HCT116 (cell line): ENCODE data around the gene ARL15. TPM values are rescaled to one million over a fixed set of nuclear protein-coding genes. Genes with fewer than 3 reads are reported as not detected.

Source experiments
- ATAC-seq: fragments of 200-7000 bp; cut with Tn5 transposase; 2 replicates; pipeline ENCODE4 v1.9.1; 2020; ENCODE audit warnings: mild to moderate bottlenecking, moderate library complexity
- BruUV-seq: library from RNA; stranded (reverse); fragments of 400-500 nt; replicated peaks from 2 replicates; lab custom pipeline; 2021; lab: Mats Ljungman, UMichigan
- CTCF ChIA-PET: fragments of 300-600 bp; sonication (Branson Sonifier 250); formaldehyde crosslinking; loops from one replicate; lab custom pipeline; 2021; ENCODE audit warnings: antibody characterized with exemption; lab: Charles Lee
- POLR2A ChIA-PET: fragments of 300-600, 350-600 bp; sonication (Branson Sonifier 250); formaldehyde crosslinking; loops from one replicate; lab custom pipeline; 2021; ENCODE audit warnings: antibody characterized with exemption; lab: Charles Lee
- RAD21 ChIA-PET, 2 experiments: fragments of 300-600 bp; sonication (Branson Sonifier 250); formaldehyde crosslinking; loops; one replicate each; lab custom pipeline; 2023; ENCODE audit warnings: low total read pairs in 2 of 2; ENCODE audit not compliant: uncharacterized antibody in 2 of 2, unreplicated experiment in 2 of 2, low non-redundant PET in 1 of 2; lab: Charles Lee
- DNase-seq: peaks from one replicate; pipeline ENCODE4 v3.0.0-alpha.2; 2010; ENCODE audit warnings: low read depth, low spot score
- H2AFZ ChIP-seq: fragments of 200-600 bp; shearing (Covaris generic), sonication (generic); 2 replicates; pipeline ENCODE4 v1.6.1; 2017; ENCODE audit warnings: low read depth, mixed run types, mixed read lengths, antibody characterized with exemption, low read length; ENCODE audit not compliant: poor library complexity, severe bottlenecking
- H3K27ac ChIP-seq: 2 replicates; pipeline ENCODE4 v1.5.1; 2012; ENCODE audit warnings: low read depth, low read length
- H3K27me3 ChIP-seq: fragments of 200-600 bp; sonication (generic); 2 replicates; pipeline ENCODE4 v1.6.1; 2016; ENCODE audit warnings: mixed run types, low read length, mixed read lengths; ENCODE audit not compliant: insufficient read depth
- H3K36me3 ChIP-seq, 2 experiments: fragments of 200-500 bp in 1 of 2; fragments of 200-600 bp in 1 of 2; sonication (Bioruptor generic) in 1 of 2; sonication (generic) in 1 of 2; 2 replicates each; pipeline versions ENCODE4 v1.5.1 to v1.6.1; 2014 to 2016; ENCODE audit warnings: low read length in 2 of 2, inconsistent platforms in 1 of 2, mixed read lengths in 1 of 2, mixed run types in 1 of 2; ENCODE audit not compliant: insufficient read depth in 2 of 2, control insufficient read depth in 1 of 2
- H3K4me1 ChIP-seq, 2 experiments: fragments of 200-600 bp in 1 of 2; sonication (generic) in 1 of 2; 2 replicates each; pipeline versions ENCODE4 v1.5.1 to v1.6.1; 2012 to 2017; ENCODE audit warnings: low read length in 2 of 2, inconsistent platforms in 1 of 2, mild to moderate bottlenecking in 1 of 2, mixed read lengths in 1 of 2, mixed run types in 1 of 2, moderate library complexity in 1 of 2; ENCODE audit not compliant: insufficient read depth in 2 of 2, control insufficient read depth in 1 of 2
- H3K4me2 ChIP-seq: fragments of 200-600 bp; sonication (generic); 2 replicates; pipeline ENCODE4 v1.6.1; 2017; ENCODE audit warnings: mixed run types, low read length, mixed read lengths
- H3K4me3 ChIP-seq, 2 experiments: fragments of 200-600 bp in 1 of 2; sonication (generic) in 1 of 2; replicated peaks in 1 of 2; 2 replicates each; pipeline ENCODE4 v1.5.1; 2011 to 2016; ENCODE audit warnings: low read length in 2 of 2, control low read depth in 1 of 2, low read depth in 1 of 2, mild to moderate bottlenecking in 1 of 2, mixed read lengths in 1 of 2, mixed run types in 1 of 2
- H3K79me2 ChIP-seq: fragments of 200-600 bp; sonication (generic); 2 replicates; pipeline ENCODE4 v1.6.1; 2017; ENCODE audit warnings: mild to moderate bottlenecking, mixed run types, low read length, moderate library complexity, mixed read lengths; ENCODE audit not compliant: insufficient read depth
- H3K9ac ChIP-seq: fragments of 200-600 bp; sonication (generic); 2 replicates; pipeline ENCODE4 v1.6.1; 2016; ENCODE audit warnings: low read length, mixed read lengths
- H3K9me2 ChIP-seq: fragments of 200-600 bp; sonication (generic), shearing (Covaris generic); 2 replicates; pipeline ENCODE4 v1.6.1; 2017; ENCODE audit warnings: mixed run types, mild to moderate bottlenecking, moderate library complexity; ENCODE audit not compliant: insufficient read depth
- H3K9me3 ChIP-seq, 2 experiments: fragments of 200-500 bp in 1 of 2; fragments of 200-600 bp in 1 of 2; sonication (Bioruptor generic) in 1 of 2; sonication (generic) in 1 of 2; 2 replicates each; pipeline ENCODE4 v1.6.1; 2014 to 2017; ENCODE audit warnings: low read length in 2 of 2, mixed read lengths in 2 of 2, inconsistent platforms in 1 of 2, low read depth in 1 of 2, mild to moderate bottlenecking in 1 of 2, mixed run types in 1 of 2, moderate library complexity in 1 of 2; ENCODE audit not compliant: control insufficient read depth in 1 of 2, insufficient read depth in 1 of 2
- H4K20me1 ChIP-seq: fragments of 200-600 bp; sonication (generic), shearing (Covaris generic); 2 replicates; pipeline ENCODE4 v1.6.1; 2017; ENCODE audit warnings: mixed run types, mild to moderate bottlenecking, moderate library complexity; ENCODE audit not compliant: insufficient read depth
- CEBPB ChIP-seq: IDR thresholded peaks from 2 replicates; pipeline ENCODE4 v1.6.1; 2012; ENCODE audit warnings: low read depth
- EGR1 ChIP-seq: IDR thresholded peaks from 2 replicates; pipeline ENCODE4 v1.6.1; 2012; ENCODE audit warnings: low read depth
- EZH2 ChIP-seq: fragments of 200-600 bp; sonication (generic); IDR thresholded peaks from 2 replicates; pipeline ENCODE4 v1.6.1; 2017; ENCODE audit warnings: antibody characterized with exemption, mixed run types
- EZH2phosphoT487 ChIP-seq: fragments of 200-600 bp; IDR thresholded peaks from 2 replicates; pipeline ENCODE4 v1.6.1; 2018; ENCODE audit warnings: antibody characterized with exemption, borderline replicate concordance
- RAD21 ChIP-seq: IDR thresholded peaks from 2 replicates; pipeline ENCODE4 v1.6.1; 2012; ENCODE audit warnings: low read depth, mild to moderate bottlenecking
- SP1 ChIP-seq: IDR thresholded peaks from 2 replicates; pipeline ENCODE4 v1.6.1; 2012; ENCODE audit warnings: low read depth
- SRF ChIP-seq: IDR thresholded peaks from 2 replicates; pipeline ENCODE4 v1.6.1; 2012; ENCODE audit warnings: low read depth
- YY1 ChIP-seq: IDR thresholded peaks from 2 replicates; pipeline ENCODE4 v1.6.1; 2011; ENCODE audit warnings: low read length, low read depth, moderate library complexity, mild to moderate bottlenecking; ENCODE audit not compliant: insufficient replicate concordance; ENCODE audit errors: extremely low read depth
- ZNF274 ChIP-seq: fragments of 200-500 bp; sonication (Bioruptor generic); IDR thresholded peaks from 2 replicates; pipeline ENCODE4 v1.6.1; 2014; ENCODE audit warnings: mild to moderate bottlenecking, low read depth, low read length, inconsistent platforms
- intact Hi-C: fragments of 100-400 bp; cut with micrococcal nuclease; formaldehyde crosslinking; loops from 2 replicates; pipeline ENCODE4 v1.10.0; 2022
- total RNA-seq: library from RNA; stranded (reverse); gene quantifications from one replicate; pipeline ENCODE4 v1.2.1, GENCODE V29; 2021; ENCODE audit not compliant: unreplicated experiment
- TF ChIP-seq, protein P1 (sequence below): IDR thresholded peaks from 2 replicates; pipeline ENCODE4 v1.6.1; 2012
- TF ChIP-seq, protein P2 (sequence below): IDR thresholded peaks from 2 replicates; pipeline ENCODE4 v1.6.1; 2011; ENCODE audit warnings: mild to moderate bottlenecking, low read length, moderate library complexity; ENCODE audit not compliant: insufficient replicate concordance; ENCODE audit errors: extremely low read depth
- TF ChIP-seq, protein P3 (sequence below): IDR thresholded peaks from 2 replicates; pipeline ENCODE4 v1.6.1; 2012
- TF ChIP-seq, protein P4 (sequence below): IDR thresholded peaks from 2 replicates; pipeline ENCODE4 v1.6.1; 2012; ENCODE audit warnings: low read depth
- TF ChIP-seq, protein P5 (sequence below), 3 experiments: fragments of 200-600 bp in 1 of 3; sonication (generic) in 1 of 3; IDR thresholded peaks in 2 of 3; conservative IDR thresholded peaks in 1 of 3; 2 replicates each; pipeline ENCODE4 v1.5.1; 2012 to 2017; ENCODE audit warnings: low read depth in 2 of 3, low read length in 2 of 3, antibody characterized with exemption in 1 of 3, borderline replicate concordance in 1 of 3, control low read depth in 1 of 3, mild to moderate bottlenecking in 1 of 3, mixed read lengths in 1 of 3, mixed run types in 1 of 3, moderate library complexity in 1 of 3; ENCODE audit not compliant: insufficient read depth in 1 of 3

Gene ARL15
- total RNA-seq, 1 experiment from 2014 or later = 15.0 TPM

DNA sequence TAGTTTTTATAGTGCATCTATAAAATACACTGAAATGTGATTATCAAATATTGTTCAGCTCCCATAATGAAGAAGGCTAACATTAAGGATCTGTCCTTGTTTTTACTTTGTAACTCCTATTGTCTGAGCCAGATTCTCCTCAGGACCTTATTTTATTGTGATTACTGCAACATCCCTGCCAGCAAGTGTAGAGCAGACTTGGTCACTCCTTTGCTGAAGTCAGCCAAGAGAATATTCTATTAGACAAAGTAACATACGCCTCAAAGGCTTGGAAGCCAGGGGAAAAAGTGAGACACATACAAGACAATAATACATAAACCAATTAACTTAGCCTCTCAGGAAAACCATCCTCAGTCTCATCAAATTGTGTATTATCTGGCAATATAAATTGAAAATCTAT, 269.6 kb downstream of the ARL15 start:
- BruUV-seq = no TSS peak
- no peak for ATAC-seq
- DNase-seq = no peak
- Histone ChIP-seq H3K79me2 (no peaks in the 10 kb centered on the region), H3K27me3 (no peaks in the 10 kb centered on the region), H3K36me3 (no peaks in the 10 kb centered on the region), H3K27ac (no peak overlapping the region), H3K4me2 (no peak overlapping the region), H3K9me3 (no peaks in the 10 kb centered on the region), H3K4me3 (no peak overlapping the region), H3K9me2 (no peaks in the 10 kb centered on the region), H3K4me1 (no peaks in the 10 kb centered on the region), H4K20me1 (no peaks in the 10 kb centered on the region), H3K9ac (no peak overlapping the region), H2AFZ (no peak overlapping the region)
- no peak for TF ChIP-seq EGR1
- no peak for TF ChIP-seq CEBPB
- TF ChIP-seq, protein P1, sequence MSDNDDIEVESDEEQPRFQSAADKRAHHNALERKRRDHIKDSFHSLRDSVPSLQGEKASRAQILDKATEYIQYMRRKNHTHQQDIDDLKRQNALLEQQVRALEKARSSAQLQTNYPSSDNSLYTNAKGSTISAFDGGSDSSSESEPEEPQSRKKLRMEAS = no peak
- TF ChIP-seq EZH2phosphoT487 = no peak
- TF ChIP-seq, protein P2, sequence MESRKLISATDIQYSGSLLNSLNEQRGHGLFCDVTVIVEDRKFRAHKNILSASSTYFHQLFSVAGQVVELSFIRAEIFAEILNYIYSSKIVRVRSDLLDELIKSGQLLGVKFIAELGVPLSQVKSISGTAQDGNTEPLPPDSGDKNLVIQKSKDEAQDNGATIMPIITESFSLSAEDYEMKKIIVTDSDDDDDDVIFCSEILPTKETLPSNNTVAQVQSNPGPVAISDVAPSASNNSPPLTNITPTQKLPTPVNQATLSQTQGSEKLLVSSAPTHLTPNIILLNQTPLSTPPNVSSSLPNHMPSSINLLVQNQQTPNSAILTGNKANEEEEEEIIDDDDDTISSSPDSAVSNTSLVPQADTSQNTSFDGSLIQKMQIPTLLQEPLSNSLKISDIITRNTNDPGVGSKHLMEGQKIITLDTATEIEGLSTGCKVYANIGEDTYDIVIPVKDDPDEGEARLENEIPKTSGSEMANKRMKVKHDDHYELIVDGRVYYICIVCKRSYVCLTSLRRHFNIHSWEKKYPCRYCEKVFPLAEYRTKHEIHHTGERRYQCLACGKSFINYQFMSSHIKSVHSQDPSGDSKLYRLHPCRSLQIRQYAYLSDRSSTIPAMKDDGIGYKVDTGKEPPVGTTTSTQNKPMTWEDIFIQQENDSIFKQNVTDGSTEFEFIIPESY = no peak
- TF ChIP-seq, protein P3, sequence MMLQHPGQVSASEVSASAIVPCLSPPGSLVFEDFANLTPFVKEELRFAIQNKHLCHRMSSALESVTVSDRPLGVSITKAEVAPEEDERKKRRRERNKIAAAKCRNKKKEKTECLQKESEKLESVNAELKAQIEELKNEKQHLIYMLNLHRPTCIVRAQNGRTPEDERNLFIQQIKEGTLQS = no peak
- TF ChIP-seq, protein P4, sequence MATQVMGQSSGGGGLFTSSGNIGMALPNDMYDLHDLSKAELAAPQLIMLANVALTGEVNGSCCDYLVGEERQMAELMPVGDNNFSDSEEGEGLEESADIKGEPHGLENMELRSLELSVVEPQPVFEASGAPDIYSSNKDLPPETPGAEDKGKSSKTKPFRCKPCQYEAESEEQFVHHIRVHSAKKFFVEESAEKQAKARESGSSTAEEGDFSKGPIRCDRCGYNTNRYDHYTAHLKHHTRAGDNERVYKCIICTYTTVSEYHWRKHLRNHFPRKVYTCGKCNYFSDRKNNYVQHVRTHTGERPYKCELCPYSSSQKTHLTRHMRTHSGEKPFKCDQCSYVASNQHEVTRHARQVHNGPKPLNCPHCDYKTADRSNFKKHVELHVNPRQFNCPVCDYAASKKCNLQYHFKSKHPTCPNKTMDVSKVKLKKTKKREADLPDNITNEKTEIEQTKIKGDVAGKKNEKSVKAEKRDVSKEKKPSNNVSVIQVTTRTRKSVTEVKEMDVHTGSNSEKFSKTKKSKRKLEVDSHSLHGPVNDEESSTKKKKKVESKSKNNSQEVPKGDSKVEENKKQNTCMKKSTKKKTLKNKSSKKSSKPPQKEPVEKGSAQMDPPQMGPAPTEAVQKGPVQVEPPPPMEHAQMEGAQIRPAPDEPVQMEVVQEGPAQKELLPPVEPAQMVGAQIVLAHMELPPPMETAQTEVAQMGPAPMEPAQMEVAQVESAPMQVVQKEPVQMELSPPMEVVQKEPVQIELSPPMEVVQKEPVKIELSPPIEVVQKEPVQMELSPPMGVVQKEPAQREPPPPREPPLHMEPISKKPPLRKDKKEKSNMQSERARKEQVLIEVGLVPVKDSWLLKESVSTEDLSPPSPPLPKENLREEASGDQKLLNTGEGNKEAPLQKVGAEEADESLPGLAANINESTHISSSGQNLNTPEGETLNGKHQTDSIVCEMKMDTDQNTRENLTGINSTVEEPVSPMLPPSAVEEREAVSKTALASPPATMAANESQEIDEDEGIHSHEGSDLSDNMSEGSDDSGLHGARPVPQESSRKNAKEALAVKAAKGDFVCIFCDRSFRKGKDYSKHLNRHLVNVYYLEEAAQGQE = no peak
- no peak for TF ChIP-seq ZNF274
- TF ChIP-seq YY1 = no peak
- TF ChIP-seq RAD21 = no peak
- TF ChIP-seq, protein P5, sequence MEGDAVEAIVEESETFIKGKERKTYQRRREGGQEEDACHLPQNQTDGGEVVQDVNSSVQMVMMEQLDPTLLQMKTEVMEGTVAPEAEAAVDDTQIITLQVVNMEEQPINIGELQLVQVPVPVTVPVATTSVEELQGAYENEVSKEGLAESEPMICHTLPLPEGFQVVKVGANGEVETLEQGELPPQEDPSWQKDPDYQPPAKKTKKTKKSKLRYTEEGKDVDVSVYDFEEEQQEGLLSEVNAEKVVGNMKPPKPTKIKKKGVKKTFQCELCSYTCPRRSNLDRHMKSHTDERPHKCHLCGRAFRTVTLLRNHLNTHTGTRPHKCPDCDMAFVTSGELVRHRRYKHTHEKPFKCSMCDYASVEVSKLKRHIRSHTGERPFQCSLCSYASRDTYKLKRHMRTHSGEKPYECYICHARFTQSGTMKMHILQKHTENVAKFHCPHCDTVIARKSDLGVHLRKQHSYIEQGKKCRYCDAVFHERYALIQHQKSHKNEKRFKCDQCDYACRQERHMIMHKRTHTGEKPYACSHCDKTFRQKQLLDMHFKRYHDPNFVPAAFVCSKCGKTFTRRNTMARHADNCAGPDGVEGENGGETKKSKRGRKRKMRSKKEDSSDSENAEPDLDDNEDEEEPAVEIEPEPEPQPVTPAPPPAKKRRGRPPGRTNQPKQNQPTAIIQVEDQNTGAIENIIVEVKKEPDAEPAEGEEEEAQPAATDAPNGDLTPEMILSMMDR (IDR thresholded peaks at IDR 0.05 in 2 of 3, conservative IDR thresholded peaks at IDR 0.05 in 1 of 3; ENCODE audit: borderline replicate concordance in 1 of 3, insufficient read depth in 1 of 3, low read depth in 2 of 3, low read length in 2 of 3) = no peak
- TF ChIP-seq EZH2 = no peak
- no peak for TF ChIP-seq SRF
- no peak for TF ChIP-seq SP1
- RAD21 ChIA-PET = no interaction called here
- CTCF ChIA-PET = no interaction called here
- POLR2A ChIA-PET = no interaction called here
- intact Hi-C loops = no loop called here
